ENCODE measurements around the gene FLNA.

- TF ChIP-seq CTCF (IDR thresholded peaks at IDR 0.05; ENCODE audit: low read length) = no peak
- TF ChIP-seq EZH2phosphoT487 (IDR thresholded peaks at IDR 0.05; ENCODE audit: low read length) = no peak
Measured at GRCh38 chrX:154378059-154378798, 3.8 kb upstream of the FLNA start.
